HepG2 (cell line): ENCODE results near the gene STAG3. TPM values are rescaled to one million over a fixed set of nuclear protein-coding genes. Genes with fewer than 3 reads are reported as not detected.
A peak's percentile ranks its signal among the peaks of the same experiment; 100 is the strongest.

Experiments
- ATF1 ChIP-seq: IDR thresholded peaks from 2 replicates; pipeline ENCODE4 v1.6.1; 2016; ENCODE audit warnings: mild to moderate bottlenecking, control low read depth
- BCLAF1 ChIP-seq: fragments of 450-650 bp; IDR thresholded peaks from 2 replicates; pipeline ENCODE4 v1.6.1; 2017; ENCODE audit warnings: mild to moderate bottlenecking
- CSRNP1 ChIP-seq: sonication (generic); formaldehyde crosslinking; IDR thresholded peaks from 2 replicates; pipeline ENCODE4 v1.8.1; 2023; ENCODE audit warnings: mild to moderate bottlenecking, missing genetic modification reagents
- ERF ChIP-seq: IDR thresholded peaks from 2 replicates; pipeline ENCODE4 v1.6.1; 2018; ENCODE audit warnings: missing biosample characterization, missing genetic modification reagents
- KAT2B ChIP-seq: fragments of 150-350 bp; IDR thresholded peaks from 2 replicates; pipeline ENCODE4 v1.6.1; 2014; ENCODE audit warnings: low read depth, low read length, borderline replicate concordance
- KDM4B ChIP-seq: sonication (generic); formaldehyde crosslinking; IDR thresholded peaks from 2 replicates; pipeline ENCODE4 v1.4.0; 2020; ENCODE audit warnings: missing genetic modification reagents
- KLF11 ChIP-seq: IDR thresholded peaks from 2 replicates; pipeline ENCODE4 v1.6.1; 2016; ENCODE audit warnings: missing compliant biosample characterization
- MTA1 ChIP-seq: sonication (generic); formaldehyde crosslinking; IDR thresholded peaks from 2 replicates; pipeline ENCODE4 v1.4.0; 2020; ENCODE audit warnings: missing genetic modification reagents, mild to moderate bottlenecking, borderline replicate concordance
- NCOA2 ChIP-seq: sonication (generic); formaldehyde crosslinking; IDR thresholded peaks from 2 replicates; pipeline ENCODE4 v1.8.0; 2022; ENCODE audit warnings: inconsistent platforms
- PLRG1 ChIP-seq: fragments of 450-650 bp; conservative IDR thresholded peaks from 2 replicates; pipeline ENCODE4 v1.6.1; 2016
- RFXAP ChIP-seq: sonication (generic); formaldehyde crosslinking; IDR thresholded peaks from 2 replicates; pipeline ENCODE4 v1.4.0; 2020; ENCODE audit warnings: missing genetic modification reagents, borderline replicate concordance
- SALL1 ChIP-seq: sonication (generic); formaldehyde crosslinking; IDR thresholded peaks from 2 replicates; pipeline ENCODE4 v1.8.0; 2022; ENCODE audit warnings: mild to moderate bottlenecking, missing genetic modification reagents
- TARDBP ChIP-seq: sonication (generic); formaldehyde crosslinking; IDR thresholded peaks from 2 replicates; pipeline ENCODE4 v1.8.0; 2022; ENCODE audit warnings: mild to moderate bottlenecking, missing genetic modification reagents
- ZNF331 ChIP-seq: sonication (generic); formaldehyde crosslinking; IDR thresholded peaks from 2 replicates; pipeline ENCODE4 v1.4.0; 2020; ENCODE audit warnings: missing genetic modification reagents
- ZNF333 ChIP-seq: sonication (generic); formaldehyde crosslinking; IDR thresholded peaks from 2 replicates; pipeline ENCODE4 v1.4.0; 2020; ENCODE audit warnings: mild to moderate bottlenecking, missing genetic modification reagents, borderline replicate concordance
- ZNF33B ChIP-seq: sonication (generic); formaldehyde crosslinking; IDR thresholded peaks from 2 replicates; pipeline ENCODE4 v1.5.1; 2020; ENCODE audit warnings: mild to moderate bottlenecking, missing genetic modification reagents
- ZNF709 ChIP-seq: sonication (generic); formaldehyde crosslinking; IDR thresholded peaks from 2 replicates; pipeline ENCODE4 v1.5.0; 2020; ENCODE audit warnings: mild to moderate bottlenecking, missing genetic modification reagents
- ZNF776 ChIP-seq: sonication (generic); formaldehyde crosslinking; IDR thresholded peaks from 2 replicates; pipeline ENCODE4 v1.4.0; 2020; ENCODE audit warnings: mild to moderate bottlenecking, missing genetic modification reagents
- polyA plus RNA-seq, 8 experiments: library from polyadenylated mRNA; depleted of rRNA in 3 of 8; stranded (reverse) in 7 of 8; unstranded in 1 of 8; fragments of >200 nt; fragmentation: Illumina TruSeq in 4 of 8; extraction: Trizol in 4 of 8; gene quantifications; 2 replicates each; pipeline versions ENCODE4 v1.2.1 to v1.2.3, GENCODE V29; 2011 to 2016; ENCODE audit warnings: low read depth in 4 of 8, missing spikeins in 1 of 8, mixed read lengths in 1 of 8; ENCODE audit not compliant: insufficient read depth in 1 of 8
- total RNA-seq, 5 experiments: library from RNA; depleted of rRNA; stranded (reverse); fragments of >200 nt; fragmentation: Illumina TruSeq; extraction: Trizol; gene quantifications; 2 replicates each; pipeline ENCODE4 v1.2.3, GENCODE V29; 2016; ENCODE audit warnings: low read depth in 1 of 5
- TF ChIP-seq, protein P1 (sequence below): sonication (generic); formaldehyde crosslinking; IDR thresholded peaks from 2 replicates; pipeline ENCODE4 v1.8.1; 2023; ENCODE audit warnings: mild to moderate bottlenecking, inconsistent platforms, moderate library complexity, missing genetic modification reagents, borderline replicate concordance
- TF ChIP-seq, protein P2 (sequence below): sonication (generic); formaldehyde crosslinking; IDR thresholded peaks from 2 replicates; pipeline ENCODE4 v1.5.0; 2020; ENCODE audit warnings: missing genetic modification reagents

Gene STAG3
- total and polyA plus RNA-seq, 2 of the 13 experiments (the other 11 are each of a cell fraction or from before 2014, with no cell fraction given), result 0.09 to 0.33 TPM

- TF ChIP-seq BCLAF1 (no peak), KLF11 (CRISPR knock-in tag) (peak; percentile 76), ATF1 (peak; percentile 83), KAT2B (no peak), ERF (CRISPR knock-in tag) (peak; percentile 93), ZNF33B (CRISPR knock-in tag) (0 out of 2 replicates have a peak, but pooled peaks have one; percentile 8), TARDBP (CRISPR knock-in tag) (peak; percentile 42; the same call in 1 of the 2 replicates), KDM4B (CRISPR knock-in tag) (no peak), ZNF776 (CRISPR knock-in tag) (0 out of 2 replicates have a peak, but pooled peaks have one; percentile 35), MTA1 (CRISPR knock-in tag) (0 out of 2 replicates have a peak, but pooled peaks have one; percentile 24), PLRG1 (no peak), RFXAP (CRISPR knock-in tag) (peak; percentile 86), ZNF331 (CRISPR knock-in tag) (peak; percentile 33; the same call in 1 of the 2 replicates), CSRNP1 (0 out of 2 replicates have a peak, but pooled peaks have one; percentile 6), NCOA2 (CRISPR knock-in tag) (peak; percentile 44; the same call in 1 of the 2 replicates), ZNF333 (CRISPR knock-in tag) (0 out of 2 replicates have a peak, but pooled peaks have one; percentile 58), ZNF709 (no peak), SALL1 (CRISPR knock-in tag) (peak; percentile 55)
- TF ChIP-seq, protein P1, sequence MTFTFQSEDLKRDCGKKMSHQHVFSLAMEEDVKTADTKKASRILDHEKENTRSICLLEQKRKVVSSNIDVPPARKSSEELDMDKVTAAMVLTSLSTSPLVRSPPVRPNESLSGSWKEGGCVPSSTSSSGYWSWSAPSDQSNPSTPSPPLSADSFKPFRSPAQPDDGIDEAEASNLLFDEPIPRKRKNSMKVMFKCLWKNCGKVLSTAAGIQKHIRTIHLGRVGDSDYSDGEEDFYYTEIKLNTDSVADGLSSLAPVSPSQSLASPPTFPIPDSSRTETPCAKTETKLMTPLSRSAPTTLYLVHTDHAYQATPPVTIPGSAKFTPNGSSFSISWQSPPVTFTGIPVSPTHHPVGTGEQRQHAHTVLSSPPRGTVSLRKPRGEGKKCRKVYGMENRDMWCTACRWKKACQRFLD (CRISPR knock-in tag), result peak; percentile 31; the same call in 1 of the 2 replicates
- TF ChIP-seq, protein P2, sequence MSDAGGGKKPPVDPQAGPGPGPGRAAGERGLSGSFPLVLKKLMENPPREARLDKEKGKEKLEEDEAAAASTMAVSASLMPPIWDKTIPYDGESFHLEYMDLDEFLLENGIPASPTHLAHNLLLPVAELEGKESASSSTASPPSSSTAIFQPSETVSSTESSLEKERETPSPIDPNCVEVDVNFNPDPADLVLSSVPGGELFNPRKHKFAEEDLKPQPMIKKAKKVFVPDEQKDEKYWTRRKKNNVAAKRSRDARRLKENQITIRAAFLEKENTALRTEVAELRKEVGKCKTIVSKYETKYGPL (CRISPR knock-in tag), result no peak
Observed at GRCh38 chr7:100148559-100149328, 29.0 kb upstream of the STAG3 start, which contains the start of gene LAMTOR4 (continued).
